Kidney epithelial cell (primary cell): ENCODE data around the gene ARAP1. TPM values are rescaled to one million over a fixed set of nuclear protein-coding genes. Genes with fewer than 3 reads are reported as not detected.

Experiments
- DNase-seq: peaks from one replicate; pipeline ENCODE4 v3.0.0-alpha.2; 2010; ENCODE audit warnings: low read depth
- H3K27me3 ChIP-seq: 2 replicates; pipeline ENCODE4 v1.6.0; 2011; ENCODE audit warnings: low read length; ENCODE audit not compliant: control insufficient read depth, insufficient read depth
- H3K36me3 ChIP-seq: 2 replicates; pipeline ENCODE4 v1.5.1; 2011; ENCODE audit warnings: low read length; ENCODE audit not compliant: control insufficient read depth, insufficient read depth
- H3K4me3 ChIP-seq: 2 replicates; pipeline ENCODE4 v1.5.1; 2011; ENCODE audit warnings: low read depth, mild to moderate bottlenecking, control low read depth, low read length
- CTCF ChIP-seq: IDR thresholded peaks from 2 replicates; pipeline ENCODE4 v1.5.1; 2011; ENCODE audit warnings: mild to moderate bottlenecking, moderate library complexity, low read length, control low read depth, inconsistent platforms; ENCODE audit not compliant: insufficient read depth, poor library complexity, severe bottlenecking
- total RNA-seq: library from RNA; depleted of rRNA; stranded (reverse); fragments of >200 nt; gene quantifications from 2 replicates; pipeline ENCODE4 v1.2.3, GENCODE V29; 2015

The ARAP1 gene
- total RNA-seq, 1 donor from 2014 or later: 97.1 TPM

- Histone ChIP-seq H3K36me3 (no peaks in the 10 kb centered on the region), H3K27me3 (no peaks in the 10 kb centered on the region), H3K4me3 (no peak overlapping the region)
- TF ChIP-seq CTCF: no peak
- no peak for DNase-seq
These were observed 16.6 kb downstream of the ARAP1 start for GRCh38 chr11:72735495-72736027.

GRCh38 chr11:72732329-72732728 is 19.9 kb downstream of the ARAP1 start:
- DNase-seq: no peak
- H3K4me3 ChIP-seq: no peak overlapping the region
- H3K36me3 ChIP-seq: no peaks in the 10 kb centered on the region
- TF ChIP-seq CTCF: no peak
- no peaks in the 10 kb centered on the region for H3K27me3 ChIP-seq

- Histone ChIP-seq H3K36me3 (no peaks in the 10 kb centered on the region), H3K4me3 (no peak overlapping the region), H3K27me3 (no peaks in the 10 kb centered on the region)
- no peak for TF ChIP-seq CTCF
- DNase-seq: no peak
These were observed 21.5 kb downstream of the ARAP1 start for GRCh38 chr11:72730737-72731136.

- no peak for DNase-seq
- Histone ChIP-seq H3K27me3 (no peaks in the 10 kb centered on the region), H3K36me3 (no peaks in the 10 kb centered on the region), H3K4me3 (no peak overlapping the region)
- TF ChIP-seq CTCF: no peak
These were observed 22.0 kb downstream of the ARAP1 start for GRCh38 chr11:72730243-72730642.

GRCh38 chr11:72727521-72727920 is 24.7 kb downstream of the ARAP1 start:
- DNase-seq: no peak
- TF ChIP-seq CTCF: no peak
- no peaks in the 10 kb centered on the region for H3K36me3 ChIP-seq
- no peak overlapping the region for H3K4me3 ChIP-seq
- no peaks in the 10 kb centered on the region for H3K27me3 ChIP-seq
